Measurements from ENCODE around the gene ANKRD33.

ANKRD33 gene

DNA sequence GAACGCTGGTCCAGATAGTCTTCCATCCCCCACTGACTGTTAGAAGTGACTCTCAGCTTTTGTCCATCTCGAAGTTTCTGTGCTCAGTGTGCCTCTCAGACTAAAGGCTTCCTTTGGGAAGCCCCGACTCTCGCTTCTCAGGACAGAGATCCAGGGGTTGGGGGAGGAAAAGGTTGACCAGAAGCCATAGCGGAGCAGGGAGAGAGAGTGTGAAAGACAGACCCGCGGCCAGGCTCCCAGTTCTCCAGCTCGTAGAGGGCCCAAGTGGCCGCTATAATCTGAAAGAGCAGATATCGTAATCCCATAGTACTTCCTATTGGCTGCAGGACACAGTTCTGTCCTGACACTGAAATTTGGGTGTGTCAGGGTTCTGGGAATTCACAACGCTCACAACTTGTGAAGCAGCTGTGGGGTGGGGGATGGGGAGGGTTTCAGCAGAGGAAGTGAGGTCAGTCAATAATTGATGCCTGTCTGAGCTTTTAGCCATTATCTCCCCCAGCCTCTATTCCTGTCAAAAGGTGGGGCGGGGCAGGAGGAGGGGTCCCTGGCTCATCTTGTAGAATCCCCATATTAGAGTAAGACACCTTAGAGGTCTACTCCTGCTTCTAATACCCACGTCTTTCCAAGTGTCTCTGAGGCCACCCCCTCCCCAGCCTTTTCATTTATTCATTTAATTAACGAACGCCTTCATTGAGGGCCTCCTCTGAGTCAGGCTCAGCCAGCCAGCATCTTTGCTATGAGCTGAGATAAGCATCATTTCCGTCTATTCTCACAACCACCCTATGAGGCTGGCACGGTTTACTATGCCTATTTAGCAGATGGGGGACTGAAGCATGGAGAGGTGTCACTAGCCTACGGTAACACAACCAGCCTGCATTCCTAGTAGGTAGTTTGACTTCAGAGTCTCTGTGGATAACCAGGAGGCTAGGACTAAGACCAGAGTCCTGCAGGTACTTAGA, 17.8 kb downstream of the ANKRD33 start:
- peak; percentile 19 for DNase-seq

DNA sequence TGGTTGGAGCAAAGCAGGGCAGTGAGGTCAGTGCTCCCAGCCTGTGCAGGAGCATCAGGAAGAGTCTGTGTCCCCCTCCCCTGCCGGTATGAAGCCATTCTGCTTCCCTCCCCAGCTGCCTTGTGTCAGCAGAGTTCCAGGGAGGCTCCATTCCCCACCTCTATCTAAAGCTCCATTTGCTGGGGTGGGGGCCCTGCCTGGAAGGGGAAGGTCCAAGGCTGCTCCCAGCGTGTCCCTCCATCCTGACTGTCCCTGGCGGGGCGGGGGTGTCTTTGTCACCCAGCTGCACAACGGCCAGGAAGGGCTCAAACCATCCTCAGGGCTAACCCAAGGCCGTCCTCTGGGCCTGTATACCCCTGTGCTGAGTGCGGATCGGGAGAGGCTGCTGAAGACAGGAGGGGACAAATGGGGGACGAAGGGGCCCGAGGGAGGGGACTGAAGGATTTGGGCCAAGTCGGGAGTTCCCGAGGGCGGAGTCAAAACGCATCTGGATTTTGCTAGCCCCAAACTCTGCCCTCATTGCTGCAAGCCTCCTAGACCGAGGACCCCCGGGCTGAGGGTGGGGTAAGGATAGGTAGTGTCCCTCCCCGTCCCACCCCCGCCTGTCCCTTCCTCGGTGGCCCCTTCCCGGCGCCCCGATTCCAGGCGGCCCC, 18.7 kb downstream of the ANKRD33 start:
- DNase-seq, result no peak

DNA sequence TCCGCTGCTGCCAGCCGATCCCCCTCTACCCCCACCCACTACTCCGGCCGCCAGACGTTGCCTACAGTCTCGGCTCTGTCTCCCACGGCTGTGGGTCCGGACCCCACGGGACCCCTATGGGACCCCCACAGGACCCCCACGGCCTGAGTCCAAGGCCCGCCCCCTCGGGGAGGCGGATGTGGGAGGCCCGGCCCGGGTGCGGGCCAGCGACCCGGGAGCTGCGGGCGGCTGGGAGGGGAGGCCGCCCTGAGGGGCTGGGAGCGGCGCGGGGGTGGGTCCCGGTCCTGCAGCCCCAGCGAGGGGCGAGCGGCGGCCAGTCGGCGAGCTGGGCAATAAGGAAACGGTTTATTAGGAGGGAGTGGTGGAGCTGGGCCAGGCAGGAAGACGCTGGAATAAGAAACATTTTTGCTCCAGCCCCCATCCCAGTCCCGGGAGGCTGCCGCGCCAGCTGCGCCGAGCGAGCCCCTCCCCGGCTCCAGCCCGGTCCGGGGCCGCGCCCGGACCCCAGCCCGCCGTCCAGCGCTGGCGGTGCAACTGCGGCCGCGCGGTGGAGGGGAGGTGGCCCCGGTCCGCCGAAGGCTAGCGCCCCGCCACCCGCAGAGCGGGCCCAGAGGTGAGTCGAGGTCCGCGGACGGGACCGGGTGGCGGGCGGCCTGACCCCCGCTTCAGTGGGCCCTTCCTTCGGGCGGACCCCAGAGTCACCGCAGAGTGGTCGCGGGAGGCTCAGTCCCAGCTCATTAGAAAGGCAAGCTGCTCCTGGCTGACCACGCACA, 19.4 kb downstream of the ANKRD33 start, which contains the start of gene ACVRL1:
TSS of gene ACVRL1 (plus strand) at position 422 of the 773 bp plus-strand sequence. CDS start 4,971 bp downstream, outside the sequence.
- no peak for DNase-seq

DNA sequence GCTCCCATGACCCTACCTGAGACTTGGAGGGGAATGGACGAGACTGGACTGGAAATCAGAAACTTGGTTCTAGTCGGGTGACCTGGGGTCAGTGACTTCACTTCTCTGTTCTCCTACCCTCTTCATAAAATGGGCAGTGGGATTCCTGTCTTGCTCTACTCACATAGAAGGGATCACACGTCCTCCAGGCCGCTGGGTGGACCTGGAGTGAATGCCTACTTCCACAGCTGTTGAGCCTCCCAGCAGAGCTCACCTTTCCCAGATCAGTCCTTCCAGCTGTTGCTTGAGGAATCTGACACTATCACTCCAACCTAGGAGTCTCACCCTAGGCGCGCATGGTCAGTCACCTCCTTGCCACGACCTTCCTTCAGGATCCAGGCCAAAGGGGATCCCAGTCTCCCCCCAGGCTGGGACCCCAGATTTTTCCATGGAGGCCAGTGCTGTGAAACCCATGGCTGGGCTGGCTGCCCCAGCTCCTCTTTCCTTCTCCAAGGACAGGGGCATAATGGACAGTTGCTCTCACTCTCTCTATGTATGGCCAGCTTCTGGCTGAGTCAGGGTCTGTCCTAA, 20.0 kb downstream of the ANKRD33 start:
- DNase-seq, result no peak

DNA sequence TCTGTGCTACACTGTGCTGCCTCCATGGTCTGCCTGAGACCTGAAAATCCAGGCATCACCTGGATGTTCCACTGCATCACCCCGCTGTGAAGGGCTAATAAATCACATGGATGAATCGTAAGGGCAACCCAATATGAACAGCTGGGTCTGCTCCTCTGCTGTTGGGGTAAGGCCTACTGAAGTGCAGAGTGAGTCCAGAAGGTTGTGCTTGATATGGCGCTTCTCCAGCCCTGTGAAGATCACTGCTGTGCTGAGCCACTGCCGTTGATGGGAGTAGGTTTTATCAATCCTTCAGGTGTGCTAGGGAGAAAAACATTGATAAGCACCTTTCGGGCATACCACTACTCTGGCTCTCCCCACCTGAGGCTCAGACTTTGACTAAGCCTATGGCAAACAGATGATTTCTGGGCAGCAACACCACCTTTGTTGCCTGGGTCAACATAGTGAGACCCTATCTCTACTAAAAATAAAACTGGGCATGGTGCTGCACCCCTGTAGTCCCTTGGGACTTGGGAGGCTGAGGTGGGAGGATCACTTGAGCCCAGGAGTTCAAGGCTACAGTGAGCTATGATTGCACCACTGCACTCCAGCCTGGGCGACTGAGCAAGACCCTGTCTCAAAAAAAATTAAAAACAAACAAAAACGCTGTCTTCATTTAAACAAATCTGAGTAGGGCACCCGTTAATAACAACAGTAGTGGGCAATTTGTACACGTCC, 21.1 kb downstream of the ANKRD33 start:
- no peak for DNase-seq

DNA sequence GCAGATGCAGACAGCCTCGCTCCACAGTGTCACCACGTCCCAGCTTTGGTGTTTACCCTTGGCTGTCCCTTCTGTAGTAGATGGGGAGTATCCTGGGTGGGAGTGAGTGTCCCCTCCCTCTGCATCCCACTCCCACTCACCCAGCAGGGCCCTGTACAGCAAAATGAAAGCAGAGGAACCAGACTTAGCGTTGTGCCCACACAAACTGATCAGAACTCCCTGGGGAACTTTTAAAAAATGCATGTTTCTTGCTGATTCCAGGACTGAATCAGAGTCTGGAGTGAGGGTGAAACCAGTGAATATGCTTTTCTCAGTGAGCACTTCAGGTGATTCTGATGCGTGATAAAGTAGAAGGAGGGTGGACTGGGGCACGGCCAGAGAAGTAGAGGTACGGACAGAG, 22.3 kb downstream of the ANKRD33 start:
- DNase-seq, result no peak

DNA sequence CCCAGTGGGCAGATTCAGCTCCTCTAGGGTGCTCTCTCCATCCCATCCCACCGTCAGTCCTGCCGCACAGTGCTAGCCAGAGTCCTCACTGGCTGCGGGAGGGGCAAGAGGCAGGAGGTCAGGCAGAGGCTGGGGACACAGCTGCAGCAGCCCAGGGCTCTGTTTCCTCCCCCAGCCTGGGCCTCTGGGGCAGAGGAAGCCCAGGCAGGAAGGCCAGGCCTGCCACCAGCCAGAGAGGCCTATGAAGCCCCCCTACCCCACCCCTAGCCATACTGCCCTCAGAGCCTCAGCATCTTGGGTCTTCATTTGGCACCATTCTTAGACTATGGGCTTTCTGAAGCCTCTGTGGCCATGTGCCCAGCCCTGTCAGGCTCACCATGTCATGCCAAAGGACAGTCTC, 22.8 kb downstream of the ANKRD33 start:
- DNase-seq, result no peak

DNA sequence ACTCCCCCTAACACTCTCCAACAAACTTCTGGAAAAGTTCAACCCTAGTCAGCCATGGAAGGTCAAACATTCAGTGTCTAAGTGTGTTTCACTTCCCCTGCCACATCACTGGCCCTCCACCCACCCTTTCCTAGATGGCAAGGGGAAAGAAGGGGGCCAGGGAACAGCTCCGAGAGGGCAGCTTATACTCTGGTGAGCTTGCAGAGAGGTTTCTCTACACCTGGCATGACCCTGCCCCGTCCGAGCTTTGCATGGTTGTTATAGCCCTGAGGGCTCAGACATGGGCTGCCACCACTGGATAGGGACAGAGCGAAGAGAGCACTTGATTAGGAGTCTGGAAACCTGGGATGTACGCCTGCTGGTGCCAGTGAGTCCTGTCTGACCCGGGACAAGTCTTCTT, 23.4 kb downstream of the ANKRD33 start:
- DNase-seq, result no peak

DNA sequence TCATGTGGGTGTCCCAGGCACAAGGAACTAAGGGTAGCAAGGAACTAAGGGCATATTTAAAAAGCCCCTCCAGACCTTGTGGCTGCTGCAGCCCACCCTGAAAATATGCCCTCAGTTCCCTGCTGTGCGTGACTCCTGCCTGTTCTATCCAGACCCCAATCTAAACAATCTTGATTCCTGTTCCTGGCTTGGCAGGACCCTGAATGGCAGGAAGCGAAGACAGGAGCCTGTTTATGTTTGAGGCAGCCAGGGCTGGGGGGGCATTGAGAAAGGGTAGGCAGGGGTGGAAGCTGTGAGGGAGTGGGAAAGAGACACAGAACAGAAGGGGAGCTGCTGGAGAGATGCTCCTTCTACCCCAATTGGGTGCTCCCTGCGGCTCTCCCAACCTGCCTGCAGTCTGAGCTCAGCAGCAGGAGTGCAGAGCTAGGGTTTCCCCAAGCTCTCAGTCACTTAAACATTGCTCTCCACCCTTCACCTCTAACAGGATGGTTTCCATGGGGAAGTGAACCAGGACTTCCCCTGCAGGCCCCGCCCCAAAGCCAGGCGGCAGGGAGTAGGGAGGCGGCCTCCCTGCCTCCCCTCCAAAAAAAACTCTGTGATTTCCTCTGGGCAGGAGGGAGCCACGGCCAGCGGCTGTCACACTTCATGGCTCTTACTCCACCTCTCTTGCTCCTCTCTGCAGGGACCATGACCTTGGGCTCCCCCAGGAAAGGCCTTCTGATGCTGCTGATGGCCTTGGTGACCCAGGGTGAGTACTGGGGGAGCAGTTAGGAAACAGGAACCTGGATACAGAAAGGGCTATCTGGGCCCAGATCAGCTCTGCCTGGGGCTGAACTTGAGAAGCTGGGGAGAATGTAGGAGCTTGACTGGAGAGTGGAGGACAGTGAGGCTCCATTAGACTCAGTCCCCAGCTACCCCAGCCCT, 24.1 kb downstream of the ANKRD33 start:
- DNase-seq, result peak; percentile 13

DNA sequence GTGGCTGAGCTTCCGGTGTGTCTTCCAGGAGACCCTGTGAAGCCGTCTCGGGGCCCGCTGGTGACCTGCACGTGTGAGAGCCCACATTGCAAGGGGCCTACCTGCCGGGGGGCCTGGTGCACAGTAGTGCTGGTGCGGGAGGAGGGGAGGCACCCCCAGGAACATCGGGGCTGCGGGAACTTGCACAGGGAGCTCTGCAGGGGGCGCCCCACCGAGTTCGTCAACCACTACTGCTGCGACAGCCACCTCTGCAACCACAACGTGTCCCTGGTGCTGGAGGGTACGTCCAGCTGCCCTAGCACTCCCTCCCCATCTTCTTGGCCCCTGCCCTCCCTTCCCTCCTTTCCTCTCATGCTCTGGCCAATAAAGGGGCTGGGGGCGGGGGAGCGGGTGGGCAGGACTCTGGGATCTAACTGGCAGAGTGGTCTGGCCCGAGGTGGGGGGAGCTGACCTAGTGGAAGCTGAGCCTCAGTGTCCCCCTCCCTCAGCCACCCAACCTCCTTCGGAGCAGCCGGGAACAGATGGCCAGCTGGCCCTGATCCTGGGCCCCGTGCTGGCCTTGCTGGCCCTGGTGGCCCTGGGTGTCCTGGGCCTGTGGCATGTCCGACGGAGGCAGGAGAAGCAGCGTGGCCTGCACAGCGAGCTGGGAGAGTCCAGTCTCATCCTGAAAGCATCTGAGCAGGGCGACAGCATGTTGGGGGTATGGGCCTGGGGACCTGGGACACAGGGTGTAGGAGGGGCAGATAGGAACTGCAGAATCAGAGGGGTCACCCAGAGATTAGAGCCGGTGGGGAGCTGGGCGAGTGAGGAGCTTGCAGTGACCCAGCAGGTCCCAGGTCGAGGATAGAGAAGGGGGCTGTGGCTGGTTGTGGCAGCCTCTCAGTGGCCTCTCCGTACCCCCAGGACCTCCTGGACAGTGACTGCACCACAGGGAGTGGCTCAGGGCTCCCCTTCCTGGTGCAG, 25.4 kb downstream of the ANKRD33 start:
- DNase-seq, result no peak

DNA sequence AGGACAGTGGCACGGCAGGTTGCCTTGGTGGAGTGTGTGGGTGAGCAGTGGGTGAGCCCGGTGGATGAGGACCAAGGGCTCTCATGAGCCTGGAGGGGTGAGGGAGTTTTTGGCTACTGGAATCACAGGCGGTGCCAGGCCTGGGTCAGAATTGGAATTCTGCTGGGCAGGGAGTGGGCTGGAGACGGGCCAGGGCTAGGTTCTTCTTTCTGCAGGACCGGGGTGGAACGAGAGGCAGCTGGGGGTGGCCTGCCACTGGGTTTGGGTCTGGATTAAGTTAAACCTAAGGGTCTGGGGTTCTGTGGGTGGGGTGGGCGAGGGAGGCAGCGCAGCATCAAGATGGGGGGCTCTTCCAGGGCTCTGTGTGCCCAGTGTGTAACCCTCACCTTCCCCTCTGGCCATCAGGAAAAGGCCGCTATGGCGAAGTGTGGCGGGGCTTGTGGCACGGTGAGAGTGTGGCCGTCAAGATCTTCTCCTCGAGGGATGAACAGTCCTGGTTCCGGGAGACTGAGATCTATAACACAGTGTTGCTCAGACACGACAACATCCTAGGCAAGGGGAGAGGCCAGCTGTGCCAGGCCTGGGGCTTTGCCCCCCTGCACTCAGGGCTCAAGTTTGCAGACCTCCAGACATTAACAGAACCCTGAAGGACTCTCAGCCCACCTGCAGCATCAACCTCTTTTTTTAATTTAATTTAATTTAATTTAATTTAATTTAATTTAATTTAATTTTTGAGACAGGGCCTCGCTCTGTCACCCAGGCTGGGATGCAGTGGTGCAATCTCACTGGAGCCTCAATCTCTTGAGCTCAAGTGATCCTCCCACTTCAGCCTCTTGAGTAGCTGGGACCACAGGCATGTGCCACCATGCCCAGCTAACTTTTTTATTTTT, 26.4 kb downstream of the ANKRD33 start:
- no peak for DNase-seq

DNA sequence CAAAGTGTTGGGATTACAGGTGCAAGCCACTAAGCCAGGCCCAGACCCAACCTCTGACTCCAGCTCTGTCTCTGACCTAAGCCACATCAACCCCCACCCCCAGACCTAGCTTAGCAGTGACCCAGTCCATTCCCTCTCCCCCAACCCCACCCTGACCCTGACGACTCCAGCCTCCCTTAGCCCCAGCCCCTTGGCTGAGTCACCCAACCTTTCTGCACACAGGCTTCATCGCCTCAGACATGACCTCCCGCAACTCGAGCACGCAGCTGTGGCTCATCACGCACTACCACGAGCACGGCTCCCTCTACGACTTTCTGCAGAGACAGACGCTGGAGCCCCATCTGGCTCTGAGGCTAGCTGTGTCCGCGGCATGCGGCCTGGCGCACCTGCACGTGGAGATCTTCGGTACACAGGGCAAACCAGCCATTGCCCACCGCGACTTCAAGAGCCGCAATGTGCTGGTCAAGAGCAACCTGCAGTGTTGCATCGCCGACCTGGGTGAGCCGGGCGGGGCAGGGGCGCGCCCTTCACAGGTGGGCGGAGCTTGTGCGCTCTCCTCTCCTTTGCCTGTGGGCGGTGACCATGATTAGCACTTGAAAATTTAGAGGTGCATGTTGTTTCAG, 27.2 kb downstream of the ANKRD33 start:
- DNase-seq, result no peak

DNA sequence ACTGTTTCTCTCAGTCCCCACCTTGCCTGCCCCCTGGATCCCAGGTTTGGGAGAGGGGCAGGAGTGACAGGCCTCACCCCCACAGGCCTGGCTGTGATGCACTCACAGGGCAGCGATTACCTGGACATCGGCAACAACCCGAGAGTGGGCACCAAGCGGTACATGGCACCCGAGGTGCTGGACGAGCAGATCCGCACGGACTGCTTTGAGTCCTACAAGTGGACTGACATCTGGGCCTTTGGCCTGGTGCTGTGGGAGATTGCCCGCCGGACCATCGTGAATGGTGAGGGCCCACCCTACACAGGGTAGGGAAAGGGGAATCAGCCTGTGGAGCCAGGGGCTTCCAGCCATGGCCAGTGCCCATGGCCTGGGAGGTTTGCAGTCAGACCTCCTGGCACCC, 28.0 kb downstream of the ANKRD33 start:
- DNase-seq, result no peak

DNA sequence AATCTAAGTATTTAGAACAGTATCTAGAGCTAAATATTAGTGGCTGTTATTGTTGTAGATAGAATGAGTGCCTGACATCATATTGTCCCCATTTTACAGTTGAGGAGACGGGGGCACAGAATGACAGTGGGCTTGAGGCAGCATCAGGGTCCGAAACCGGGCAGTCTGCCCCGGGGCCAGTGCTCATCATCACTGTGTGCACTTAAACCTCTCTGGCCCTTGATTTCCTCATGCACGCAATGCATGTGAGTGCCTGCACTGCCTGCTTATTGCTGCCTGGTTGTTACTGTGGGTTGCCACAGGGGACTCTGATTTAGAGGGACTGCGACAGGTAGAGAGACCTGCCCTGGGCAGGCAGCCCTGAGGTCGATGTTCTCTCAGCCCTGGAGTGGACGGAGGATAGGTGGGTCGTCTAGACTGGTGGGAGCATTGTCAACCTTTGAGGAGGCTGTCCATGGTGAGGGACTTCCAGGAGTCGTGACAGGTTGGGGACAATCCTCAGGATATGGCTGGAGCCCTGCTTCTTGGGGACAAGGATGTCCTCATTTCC, 29.2 kb downstream of the ANKRD33 start:
- DNase-seq, result no peak

DNA sequence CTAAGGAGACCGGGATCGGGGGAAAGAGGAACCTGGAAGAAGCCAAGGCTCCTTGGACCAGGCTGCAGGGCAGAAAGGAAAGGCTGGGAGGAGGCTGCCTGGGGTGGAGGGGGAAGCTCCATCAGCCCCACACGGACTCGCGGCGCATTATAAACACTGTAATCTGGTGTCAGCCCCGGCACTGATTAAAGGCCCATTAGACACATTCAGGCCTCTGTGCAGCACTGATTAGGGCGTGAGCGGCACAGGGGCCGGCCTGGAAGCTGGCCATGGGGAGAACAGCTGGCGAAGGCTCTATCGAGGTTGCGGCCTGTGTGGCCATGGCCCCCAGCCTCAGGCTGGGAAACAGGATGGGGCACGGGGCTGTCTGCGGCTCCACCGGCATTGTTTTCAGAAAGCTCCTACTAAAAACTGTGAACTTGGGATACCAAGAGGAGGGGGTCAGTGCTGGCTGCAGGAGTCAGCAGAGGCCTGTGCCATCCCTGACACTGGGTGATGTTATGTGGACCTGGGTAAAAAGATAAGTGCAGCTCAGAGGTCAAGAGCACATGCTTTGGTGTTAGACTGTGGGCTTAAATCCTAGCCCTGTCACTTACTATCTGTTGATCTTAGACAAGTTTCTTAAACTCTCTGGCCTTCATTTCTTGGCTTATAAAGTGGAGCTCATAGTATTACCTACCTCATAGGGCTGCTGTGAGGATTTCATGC, 30.0 kb downstream of the ANKRD33 start:
- no peak for DNase-seq

DNA sequence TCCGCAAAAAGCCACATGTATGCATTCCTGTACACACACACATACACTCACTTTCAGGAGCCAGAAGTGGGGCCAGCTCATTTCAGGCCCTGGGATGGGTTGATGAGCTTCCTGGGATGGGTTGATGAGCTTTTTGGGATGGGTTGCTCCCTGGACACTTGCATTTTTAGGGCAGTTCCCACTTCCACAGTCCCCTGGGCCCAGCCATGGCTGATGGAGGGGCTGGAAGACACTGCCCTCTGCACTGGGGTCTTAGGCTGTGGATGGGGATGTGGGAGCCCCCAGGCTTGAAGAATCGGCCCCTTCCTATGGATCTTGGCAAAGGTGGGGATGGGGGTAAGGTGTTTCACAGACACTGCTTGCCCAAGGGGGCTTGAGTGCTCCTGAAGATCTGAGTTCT, 32.1 kb downstream of the ANKRD33 start:
- no peak for DNase-seq

DNA sequence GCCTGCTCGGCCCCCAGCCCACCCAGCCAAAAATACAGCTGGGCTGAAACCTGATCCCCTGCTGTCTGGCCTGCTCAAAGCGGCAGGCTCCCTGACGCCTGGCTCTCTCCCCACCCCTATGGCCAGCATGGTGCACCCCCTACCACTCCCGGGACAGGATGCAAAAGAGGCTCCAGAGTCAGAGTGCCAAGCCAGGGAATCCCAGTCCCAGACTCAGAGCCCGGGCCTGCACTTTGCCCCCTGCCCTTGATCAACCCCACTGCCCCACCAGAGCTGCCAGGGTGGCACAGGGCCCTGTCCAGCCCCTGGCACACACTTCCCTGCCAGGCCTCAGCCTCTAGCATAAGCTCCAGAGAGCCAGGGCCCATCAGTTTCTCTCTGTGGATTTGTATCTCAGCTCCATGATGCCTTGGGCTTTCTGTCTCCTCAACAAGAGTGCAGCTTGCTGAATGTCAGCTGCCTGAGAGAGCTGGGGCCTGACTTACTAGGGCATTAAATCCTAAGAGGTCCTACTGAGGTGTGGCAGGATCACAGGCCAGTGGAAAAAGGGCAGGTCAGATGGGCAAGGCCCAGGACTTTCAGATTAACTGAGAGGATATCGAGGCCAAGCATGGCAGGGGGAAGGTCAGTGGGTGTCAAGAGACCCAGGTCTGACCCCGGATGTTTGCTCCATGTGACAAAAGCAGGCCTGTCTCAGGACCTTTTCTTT, 33.3 kb downstream of the ANKRD33 start:
- DNase-seq, result no peak
